Endodermal cell (in vitro differentiated cells): ENCODE results near the gene TMEM59L. TPM values are rescaled to one million over a fixed set of nuclear protein-coding genes. Genes with fewer than 3 reads are reported as not detected.

Experiments
- DNase-seq: peaks from one replicate; pipeline ENCODE4 v3.0.0-alpha.2; 2017
- H3K27ac ChIP-seq: 2 replicates; pipeline ENCODE4 v1.5.1; 2013; ENCODE audit warnings: mild to moderate bottlenecking, low read depth, low read length, moderate library complexity
- H3K27me3 ChIP-seq: 2 replicates; pipeline ENCODE4 v1.6.1; 2013; ENCODE audit warnings: mild to moderate bottlenecking, low read length, moderate library complexity; ENCODE audit not compliant: insufficient read depth, control insufficient read depth, poor library complexity, severe bottlenecking
- H3K36me3 ChIP-seq: 2 replicates; pipeline ENCODE4 v1.7.0; 2013; ENCODE audit warnings: mild to moderate bottlenecking, low read length, moderate library complexity; ENCODE audit not compliant: control insufficient read depth, insufficient read depth
- H3K4me1 ChIP-seq: one replicate; pipeline ENCODE4 v1.7.0; 2013; ENCODE audit warnings: low read length; ENCODE audit not compliant: control insufficient read depth, insufficient read depth
- H3K4me3 ChIP-seq: 2 replicates; pipeline ENCODE4 v1.5.1; 2013; ENCODE audit warnings: mild to moderate bottlenecking, low read length, moderate library complexity
- H3K9ac ChIP-seq: 2 replicates; pipeline ENCODE4 v1.6.1; 2013; ENCODE audit warnings: mild to moderate bottlenecking, low read length, moderate library complexity; ENCODE audit not compliant: poor library complexity, severe bottlenecking; ENCODE audit errors: extremely low read depth
- H3K9me3 ChIP-seq: 2 replicates; pipeline ENCODE4 v1.6.1; 2013; ENCODE audit warnings: mild to moderate bottlenecking, low read length, moderate library complexity; ENCODE audit not compliant: control insufficient read depth
- H3K27ac Mint-ChIP-seq: 2 replicates; pipeline ENCODE4 v1.8.0; 2020; ENCODE audit warnings: mixed read lengths
- H3K27me3 Mint-ChIP-seq: 2 replicates; pipeline ENCODE4 v1.8.0; 2021; ENCODE audit warnings: mild to moderate bottlenecking, mixed read lengths; ENCODE audit not compliant: insufficient read depth
- H3K36me3 Mint-ChIP-seq: 2 replicates; pipeline ENCODE4 v1.8.0; 2020; ENCODE audit warnings: low read depth, mixed read lengths
- H3K4me1 Mint-ChIP-seq: 2 replicates; pipeline ENCODE4 v1.8.0; 2020; ENCODE audit warnings: mixed read lengths
- H3K4me3 Mint-ChIP-seq: 2 replicates; pipeline ENCODE4 v1.8.0; 2020; ENCODE audit warnings: mild to moderate bottlenecking, moderate library complexity, mixed read lengths
- H3K9me3 Mint-ChIP-seq: 2 replicates; pipeline ENCODE4 v1.8.0; 2020; ENCODE audit warnings: mild to moderate bottlenecking, mixed read lengths
- CTCF ChIP-seq: fragments of 200-600 bp; sonication (generic); conservative IDR thresholded peaks from 2 replicates; pipeline ENCODE4 v1.5.0; 2021; ENCODE audit warnings: antibody characterized with exemption, mild to moderate bottlenecking
- WGBS, 2 experiments: methylation state at CpG; one replicate each; pipeline versions ENCODE4 v1.1.5 to v1.1.7; 2013; ENCODE audit warnings: missing lambda C conversion rate in 2 of 2, mixed read lengths in 1 of 2; ENCODE audit not compliant: insufficient coverage in 1 of 2, insufficient read length in 1 of 2; 5-methylcytosine and 5-hydroxymethylcytosine counted together
- total RNA-seq, 2 donors: library from RNA; stranded (reverse); fragmentation: NEBNext Ultra II Directional in 1 of 2; extraction: Animal tissue kit (Norgen Biotek cat#: 25700) in 1 of 2; gene quantifications; 2 replicates in 1 of 2; 3 replicates in 1 of 2; pipeline ENCODE4 v1.2.1, GENCODE V29; 2021

Gene TMEM59L
- total RNA-seq, 2 donors from 2014 or later: 5.0 to 7.2 TPM

- 0 to 2% methylated on average over 11 to 75 of the region's 75 CpGs for WGBS, 2 experiments
- peaks cover 75% of the 10 kb centered on the region for H3K36me3 ChIP-seq
- H3K4me1 ChIP-seq: peaks cover 7% of the 10 kb centered on the region
- Mint-ChIP-seq H3K4me3 (peak within 1 kb of the TSS; percentile 90), H3K36me3 (peaks cover 68% of the 10 kb centered on the region), H3K27ac (peak within 1 kb of the TSS; percentile 88), H3K4me1 (peaks cover 10% of the 10 kb centered on the region), H3K9me3 (peaks cover 2% of the 10 kb centered on the region), H3K27me3 (no peaks in the 10 kb centered on the region)
- TF ChIP-seq CTCF: no peak
- no peaks in the 10 kb centered on the region for H3K27me3 ChIP-seq
- peak within 1 kb of the TSS; percentile 95 for H3K9ac ChIP-seq
- peak within 1 kb of the TSS; percentile 99 for H3K4me3 ChIP-seq
- H3K9me3 ChIP-seq: no peaks in the 10 kb centered on the region
- peak; percentile 99 for DNase-seq
- H3K27ac ChIP-seq: peak within 1 kb of the TSS; percentile 57
Measured at GRCh38 chr19:18571564-18572344, 40.9 kb upstream of the TMEM59L start, which contains the start of gene UBA52. TSS of gene UBA52 (plus strand) at chr19:18571857. CDS start at chr19:18573301, 1,444 bp downstream.

DNA sequence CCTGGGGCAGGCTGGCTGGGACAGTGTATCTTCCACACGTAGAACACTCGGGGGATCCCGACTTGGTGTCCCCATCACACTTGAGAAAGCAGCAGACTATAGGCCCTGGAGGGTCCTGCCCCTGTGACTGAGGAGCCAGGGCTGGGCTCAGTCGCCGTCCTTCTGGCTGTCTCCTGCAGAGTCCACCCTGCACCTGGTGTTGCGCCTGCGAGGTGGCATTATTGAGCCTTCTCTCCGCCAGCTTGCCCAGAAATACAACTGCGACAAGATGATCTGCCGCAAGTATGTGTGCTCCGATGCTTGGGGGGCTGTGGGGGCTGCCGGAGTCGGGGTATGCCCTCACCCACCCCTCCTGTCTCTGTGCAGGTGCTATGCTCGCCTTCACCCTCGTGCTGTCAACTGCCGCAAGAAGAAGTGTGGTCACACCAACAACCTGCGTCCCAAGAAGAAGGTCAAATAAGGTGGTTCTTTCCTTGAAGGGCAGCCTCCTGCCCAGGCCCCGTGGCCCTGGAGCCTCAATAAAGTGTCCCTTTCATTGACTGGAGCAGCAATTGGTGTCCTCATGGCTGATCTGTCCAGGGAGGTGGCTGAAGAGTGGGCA is 37.9 kb upstream of the TMEM59L start:
- Histone ChIP-seq H3K9ac (no peak overlapping the region), H3K27me3 (no peaks in the 10 kb centered on the region), H3K36me3 (peaks cover 52% of the 10 kb centered on the region), H3K4me1 (peaks cover 7% of the 10 kb centered on the region), H3K4me3 (no peak overlapping the region), H3K9me3 (no peaks in the 10 kb centered on the region), H3K27ac (no peak overlapping the region)
- 96 to 99% methylated on average over 16 to 18 of the region's 18 CpGs for WGBS, 2 experiments
- H3K9me3 Mint-ChIP-seq: no peaks in the 10 kb centered on the region
- H3K4me1 Mint-ChIP-seq: peaks cover 10% of the 10 kb centered on the region
- H3K36me3 Mint-ChIP-seq: peaks cover 46% of the 10 kb centered on the region
- no peaks in the 10 kb centered on the region for H3K27me3 Mint-ChIP-seq
- H3K4me3 Mint-ChIP-seq: no peak overlapping the region
- no peak overlapping the region for H3K27ac Mint-ChIP-seq
- no peak for TF ChIP-seq CTCF
- DNase-seq: no peak

GRCh38 chr19:18576383-18576782 is 36.3 kb upstream of the TMEM59L start:
- no peak overlapping the region for H3K27ac Mint-ChIP-seq
- H3K4me3 ChIP-seq: no peak overlapping the region
- no peaks in the 10 kb centered on the region for H3K27me3 ChIP-seq
- H3K4me1 ChIP-seq: peaks cover 7% of the 10 kb centered on the region
- peaks cover 2% of the 10 kb centered on the region for H3K27me3 Mint-ChIP-seq
- H3K4me3 Mint-ChIP-seq: no peak overlapping the region
- DNase-seq: no peak
- 83 to 91% methylated on average over 1 to 8 of the region's 8 CpGs for WGBS, 2 experiments
- H3K9ac ChIP-seq: no peak overlapping the region
- H3K36me3 ChIP-seq: peaks cover 47% of the 10 kb centered on the region
- H3K9me3 Mint-ChIP-seq: no peaks in the 10 kb centered on the region
- H3K9me3 ChIP-seq: no peaks in the 10 kb centered on the region
- H3K36me3 Mint-ChIP-seq: peaks cover 41% of the 10 kb centered on the region
- no peak for TF ChIP-seq CTCF
- H3K27ac ChIP-seq: no peak overlapping the region
- H3K4me1 Mint-ChIP-seq: peaks cover 10% of the 10 kb centered on the region
